ENCODE data around the gene RBM26. TPM values are rescaled to one million over a fixed set of nuclear protein-coding genes. Genes with fewer than 3 reads are reported as not detected.

Gene RBM26
- total and polyA plus RNA-seq, 7 experiments from 2014 or later, result 15.7 to 136 (median 77.5) TPM

- no peak overlapping the region for H3K4me3 Mint-ChIP-seq
Measured at GRCh38 chr13:79413521-79413920, 7.5 kb upstream of the RBM26 start.

GRCh38 chr13:79409828-79410227 lies 3.8 kb upstream of the RBM26 start:
- ChIA-PET POLR2A (interaction anchor here (0.6 kb wide), 1 partner anchor 54 kb away, joined by 3 read pairs; no protein-coding TSS in a partner anchor), CTCF (no interaction called here)
- H3K9me3 Mint-ChIP-seq, result peaks cover 0 to 3% (median 0%) of the 10 kb centered on the region in 11 donors
- H3K27me3 ChIP-seq (ENCODE audit: control insufficient read depth in 2 of 2, insufficient read depth in 2 of 2, low read length in 2 of 2), result no peaks in the 10 kb centered on the region
- H3K36me3 Mint-ChIP-seq, result peaks cover 0 to 6% (median 0%) of the 10 kb centered on the region in 5 donors
- intact Hi-C loops (cut with micrococcal nuclease), result loop anchor here (5.0 kb wide), 2 partner anchors 753 to 1713 kb away; partner anchors contain the start of genes OBI1 (in 1 of the 2) and SLAIN1 (in 1 of the 2)
- H3K27ac ChIP-seq (ENCODE audit: low read depth, low read length), result no peak overlapping the region
- H3K27me3 Mint-ChIP-seq, result no peaks in the 10 kb centered on the region
- H3K4me1 Mint-ChIP-seq, result peaks cover 16 to 39% (median 22%) of the 10 kb centered on the region in 7 donors
- H3K36me3 ChIP-seq (ENCODE audit: control insufficient read depth in 2 of 3, insufficient read depth in 3 of 3, low read length in 3 of 3), result peaks cover 0 to 14% (median 0%) of the 10 kb centered on the region in 3 experiments
- no peak for DNase-seq
- no peak overlapping the region for H3K4me3 ChIP-seq (ENCODE audit: low read length)
- no peak for ATAC-seq
- H3K9me3 ChIP-seq (ENCODE audit: control insufficient read depth in 2 of 3, low read length in 3 of 3), result no peaks in the 10 kb centered on the region
- H3K4me3 Mint-ChIP-seq, result no peak overlapping the region
- peak overlapping the region in 2 of 9 donors; percentile 25 to 38 for H3K27ac Mint-ChIP-seq
- H3K4me1 ChIP-seq (ENCODE audit: control insufficient read depth in 2 of 2, insufficient read depth in 2 of 2, low read length in 2 of 2), result peaks cover 8 to 12% of the 10 kb centered on the region in 2 donors

More at GRCh38 chr13:79413521-79413920, 7.5 kb upstream of the RBM26 start:
- CTCF ChIA-PET, result interaction anchor here (0.6 to 1.5 kb wide), 2 partner anchors 11 to 796 kb away, joined by 3 to 6 read pairs; no protein-coding TSS in a partner anchor
- H3K36me3 Mint-ChIP-seq, result peaks cover 0 to 24% (median 8%) of the 10 kb centered on the region in 5 donors
- no peaks in the 10 kb centered on the region for H3K9me3 Mint-ChIP-seq
- H3K36me3 ChIP-seq (ENCODE audit: control insufficient read depth in 2 of 3, insufficient read depth in 3 of 3, low read length in 3 of 3), result peaks cover 0 to 7% (median 0%) of the 10 kb centered on the region in 3 experiments
- H3K9me3 ChIP-seq (ENCODE audit: control insufficient read depth in 2 of 3, low read length in 3 of 3), result no peaks in the 10 kb centered on the region
- ATAC-seq (no peak), DNase-seq (no peak)
- intact Hi-C loops (cut with micrococcal nuclease), result no loop called here
- peaks cover 3 to 19% (median 6%) of the 10 kb centered on the region in 7 donors for H3K4me1 Mint-ChIP-seq
- H3K4me3 ChIP-seq (ENCODE audit: low read length), result no peak overlapping the region
- no peaks in the 10 kb centered on the region for H3K27me3 ChIP-seq (ENCODE audit: control insufficient read depth in 2 of 2, insufficient read depth in 2 of 2, low read length in 2 of 2)
- no peaks in the 10 kb centered on the region for H3K4me1 ChIP-seq (ENCODE audit: control insufficient read depth in 2 of 2, insufficient read depth in 2 of 2, low read length in 2 of 2)
- POLR2A ChIA-PET, result interaction anchor here (0.6 to 1.7 kb wide), 3 partner anchors 18 to 24 kb away, joined by 3 to 7 read pairs (median 3); no protein-coding TSS in a partner anchor
- no peak overlapping the region for H3K27ac ChIP-seq (ENCODE audit: low read depth, low read length)
- no peak overlapping the region for H3K27ac Mint-ChIP-seq
- H3K27me3 Mint-ChIP-seq, result no peaks in the 10 kb centered on the region

GRCh38 chr13:79407349-79407979 lies 1.4 kb upstream of the RBM26 start:
- Histone ChIP-seq H3K4me3 (ENCODE audit: low read length) (no peak overlapping the region), H3K27me3 (ENCODE audit: control insufficient read depth in 2 of 2, insufficient read depth in 2 of 2, low read length in 2 of 2) (no peaks in the 10 kb centered on the region), H3K36me3 (ENCODE audit: control insufficient read depth in 2 of 3, insufficient read depth in 3 of 3, low read length in 3 of 3) (peaks cover 0 to 7% (median 0%) of the 10 kb centered on the region in 3 experiments), H3K27ac (ENCODE audit: low read depth, low read length) (peak overlapping the region; percentile 91), H3K4me1 (ENCODE audit: control insufficient read depth in 2 of 2, insufficient read depth in 2 of 2, low read length in 2 of 2) (peaks cover 22 to 33% of the 10 kb centered on the region in 2 donors), H3K9me3 (ENCODE audit: control insufficient read depth in 2 of 3, low read length in 3 of 3) (no peaks in the 10 kb centered on the region)
- peak overlapping the region in 6 of 10 donors; percentile 18 to 97 (median 94) for H3K4me3 Mint-ChIP-seq
- peaks cover 0 to 3% (median 0%) of the 10 kb centered on the region in 11 donors for H3K9me3 Mint-ChIP-seq
- no peak for DNase-seq
- H3K27me3 Mint-ChIP-seq, result no peaks in the 10 kb centered on the region
- CTCF ChIA-PET, result interaction anchor here (0.7 to 3.6 kb wide), 3 partner anchors 13 to 109 kb away, joined by 3 to 18 read pairs (median 3); no protein-coding TSS in a partner anchor
- intact Hi-C loops (cut with micrococcal nuclease), result loop anchor here (2.0 to 5.0 kb wide), 4 partner anchors 749 to 1710 kb away; partner anchors contain the start of genes OBI1 (in 2 of the 2) and SLAIN1 (in 1 of the 2)
- no peak for ATAC-seq
- H3K36me3 Mint-ChIP-seq, result peaks cover 0 to 8% (median 0%) of the 10 kb centered on the region in 5 donors
- H3K27ac Mint-ChIP-seq, result peak overlapping the region in 5 of 9 donors; percentile 17 to 99 (median 99)
- H3K4me1 Mint-ChIP-seq, result peaks cover 22 to 39% (median 26%) of the 10 kb centered on the region in 7 donors
- POLR2A ChIA-PET, result interaction anchor here (1.0 to 3.5 kb wide), 4 partner anchors 8 to 23 kb away, joined by 3 to 82 read pairs (median 6); no protein-coding TSS in a partner anchor

- DNase-seq, result no peak
Measured at GRCh38 chr13:79406597-79406908, 498 bp upstream of the RBM26 start.

GRCh38 chr13:79405501-79405830 lies 589 bp downstream of the RBM26 start:
- Mint-ChIP-seq H3K27me3 (no peaks in the 10 kb centered on the region), H3K4me3 (no peak overlapping the region), H3K27ac (no peak overlapping the region), H3K9me3 (peaks cover 0 to 3% (median 0%) of the 10 kb centered on the region in 11 donors), H3K4me1 (peaks cover 34 to 53% (median 41%) of the 10 kb centered on the region in 7 donors), H3K36me3 (peaks cover 0 to 14% (median under 1%) of the 10 kb centered on the region in 5 donors)
- POLR2A ChIA-PET, result interaction anchor here (0.8 to 3.5 kb wide), 8 partner anchors 8 to 76 kb away, joined by 3 to 82 read pairs (median 4); no protein-coding TSS in a partner anchor
- Histone ChIP-seq H3K4me3 (ENCODE audit: low read length) (peak overlapping the region; percentile 93), H3K27ac (ENCODE audit: low read depth, low read length) (peak overlapping the region; percentile 91), H3K27me3 (ENCODE audit: control insufficient read depth in 2 of 2, insufficient read depth in 2 of 2, low read length in 2 of 2) (no peaks in the 10 kb centered on the region), H3K9me3 (ENCODE audit: control insufficient read depth in 2 of 3, low read length in 3 of 3) (no peaks in the 10 kb centered on the region), H3K4me1 (ENCODE audit: control insufficient read depth in 2 of 2, insufficient read depth in 2 of 2, low read length in 2 of 2) (peaks cover 35 to 44% of the 10 kb centered on the region in 2 donors), H3K36me3 (ENCODE audit: control insufficient read depth in 2 of 3, insufficient read depth in 3 of 3, low read length in 3 of 3) (peaks cover 0 to 7% (median 0%) of the 10 kb centered on the region in 3 experiments)
- CTCF ChIA-PET, result interaction anchor here (1.4 to 4.0 kb wide), 3 partner anchors 13 to 135 kb away, joined by 3 to 34 read pairs (median 18); no protein-coding TSS in a partner anchor
- intact Hi-C loops (cut with micrococcal nuclease), result loop anchor here (5.0 kb wide), 2 partner anchors 748 to 1708 kb away; partner anchors contain the start of genes OBI1 (in 1 of the 2) and SLAIN1 (in 1 of the 2)
- no peak for DNase-seq
- no peak for ATAC-seq

More at GRCh38 chr13:79406597-79406908, 498 bp upstream of the RBM26 start:
- H3K4me3 ChIP-seq (ENCODE audit: low read length), result peak overlapping the region; percentile 93
- H3K27ac ChIP-seq (ENCODE audit: low read depth, low read length), result peak overlapping the region; percentile 91
- CTCF ChIA-PET, result interaction anchor here (0.7 to 4.0 kb wide), 4 partner anchors 12 to 110 kb away, joined by 3 to 34 read pairs (median 10); no protein-coding TSS in a partner anchor
- Mint-ChIP-seq H3K36me3 (peaks cover 0 to 11% (median 0%) of the 10 kb centered on the region in 5 donors), H3K27me3 (no peaks in the 10 kb centered on the region), H3K9me3 (peaks cover 0 to 3% (median 0%) of the 10 kb centered on the region in 11 donors), H3K4me1 (peaks cover 25 to 43% (median 33%) of the 10 kb centered on the region in 7 donors), H3K27ac (peak overlapping the region in 5 of 9 donors; percentile 97 to 99 (median 99)), H3K4me3 (peak overlapping the region in 5 of 10 donors; percentile 93 to 97 (median 95))
- no peaks in the 10 kb centered on the region for H3K9me3 ChIP-seq (ENCODE audit: control insufficient read depth in 2 of 3, low read length in 3 of 3)
- H3K4me1 ChIP-seq (ENCODE audit: control insufficient read depth in 2 of 2, insufficient read depth in 2 of 2, low read length in 2 of 2), result peaks cover 29 to 40% of the 10 kb centered on the region in 2 donors
- no peaks in the 10 kb centered on the region for H3K27me3 ChIP-seq (ENCODE audit: control insufficient read depth in 2 of 2, insufficient read depth in 2 of 2, low read length in 2 of 2)
- intact Hi-C loops (cut with micrococcal nuclease), result loop anchor here (1.0 to 5.0 kb wide), 8 partner anchors 13 to 1709 kb away; partner anchors contain the start of genes NDFIP2 (in 2 of the 2), OBI1 (in 2 of the 2) and SLAIN1 (in 1 of the 2)
- H3K36me3 ChIP-seq (ENCODE audit: control insufficient read depth in 2 of 3, insufficient read depth in 3 of 3, low read length in 3 of 3), result peaks cover 0 to 7% (median 0%) of the 10 kb centered on the region in 3 experiments
- POLR2A ChIA-PET, result interaction anchor here (0.6 to 3.5 kb wide), 7 partner anchors 9 to 98 kb away, joined by 3 to 82 read pairs (median 4); no protein-coding TSS in a partner anchor
- peak; percentile 38 for ATAC-seq

- Histone ChIP-seq H3K27me3 (ENCODE audit: control insufficient read depth in 2 of 2, insufficient read depth in 2 of 2, low read length in 2 of 2) (no peaks in the 10 kb centered on the region), H3K36me3 (ENCODE audit: control insufficient read depth in 2 of 3, insufficient read depth in 3 of 3, low read length in 3 of 3) (peaks cover 0 to 7% (median 0%) of the 10 kb centered on the region in 3 experiments), H3K4me3 (ENCODE audit: low read length) (peak overlapping the region; percentile 93), H3K4me1 (ENCODE audit: control insufficient read depth in 2 of 2, insufficient read depth in 2 of 2, low read length in 2 of 2) (peaks cover 40 to 44% of the 10 kb centered on the region in 2 donors), H3K9me3 (ENCODE audit: control insufficient read depth in 2 of 3, low read length in 3 of 3) (no peaks in the 10 kb centered on the region), H3K27ac (ENCODE audit: low read depth, low read length) (peak overlapping the region; percentile 91)
- Mint-ChIP-seq H3K27me3 (no peaks in the 10 kb centered on the region), H3K4me3 (no peak overlapping the region), H3K27ac (no peak overlapping the region), H3K4me1 (peaks cover 30 to 53% (median 45%) of the 10 kb centered on the region in 7 donors), H3K9me3 (peaks cover 0 to 3% (median 0%) of the 10 kb centered on the region in 11 donors), H3K36me3 (peaks cover 0 to 17% (median 3%) of the 10 kb centered on the region in 5 donors)
- intact Hi-C loops (cut with micrococcal nuclease), result loop anchor here (5.0 kb wide), 2 partner anchors 748 to 1708 kb away; partner anchors contain the start of genes OBI1 (in 1 of the 2) and SLAIN1 (in 1 of the 2)
- DNase-seq (peak in 1 of 9 donors; percentile 28), ATAC-seq (no peak)
- CTCF ChIA-PET, result interaction anchor here (1.4 to 4.0 kb wide), 3 partner anchors 12 to 136 kb away, joined by 3 to 34 read pairs (median 18); no protein-coding TSS in a partner anchor
- POLR2A ChIA-PET, result interaction anchor here (0.9 to 3.5 kb wide), 2 partner anchors 11 to 19 kb away, joined by 3 to 82 read pairs; no protein-coding TSS in a partner anchor
Measured at GRCh38 chr13:79404985-79405384, 1.1 kb downstream of the RBM26 start.
